ENCODE data around the gene RBM44.
"Not testable (repeated sequence)": the region's sequence is repeated elsewhere in the genome, so short reads cannot be mapped to it uniquely, and the experiment has no call there.

RBM44 gene, protein sequence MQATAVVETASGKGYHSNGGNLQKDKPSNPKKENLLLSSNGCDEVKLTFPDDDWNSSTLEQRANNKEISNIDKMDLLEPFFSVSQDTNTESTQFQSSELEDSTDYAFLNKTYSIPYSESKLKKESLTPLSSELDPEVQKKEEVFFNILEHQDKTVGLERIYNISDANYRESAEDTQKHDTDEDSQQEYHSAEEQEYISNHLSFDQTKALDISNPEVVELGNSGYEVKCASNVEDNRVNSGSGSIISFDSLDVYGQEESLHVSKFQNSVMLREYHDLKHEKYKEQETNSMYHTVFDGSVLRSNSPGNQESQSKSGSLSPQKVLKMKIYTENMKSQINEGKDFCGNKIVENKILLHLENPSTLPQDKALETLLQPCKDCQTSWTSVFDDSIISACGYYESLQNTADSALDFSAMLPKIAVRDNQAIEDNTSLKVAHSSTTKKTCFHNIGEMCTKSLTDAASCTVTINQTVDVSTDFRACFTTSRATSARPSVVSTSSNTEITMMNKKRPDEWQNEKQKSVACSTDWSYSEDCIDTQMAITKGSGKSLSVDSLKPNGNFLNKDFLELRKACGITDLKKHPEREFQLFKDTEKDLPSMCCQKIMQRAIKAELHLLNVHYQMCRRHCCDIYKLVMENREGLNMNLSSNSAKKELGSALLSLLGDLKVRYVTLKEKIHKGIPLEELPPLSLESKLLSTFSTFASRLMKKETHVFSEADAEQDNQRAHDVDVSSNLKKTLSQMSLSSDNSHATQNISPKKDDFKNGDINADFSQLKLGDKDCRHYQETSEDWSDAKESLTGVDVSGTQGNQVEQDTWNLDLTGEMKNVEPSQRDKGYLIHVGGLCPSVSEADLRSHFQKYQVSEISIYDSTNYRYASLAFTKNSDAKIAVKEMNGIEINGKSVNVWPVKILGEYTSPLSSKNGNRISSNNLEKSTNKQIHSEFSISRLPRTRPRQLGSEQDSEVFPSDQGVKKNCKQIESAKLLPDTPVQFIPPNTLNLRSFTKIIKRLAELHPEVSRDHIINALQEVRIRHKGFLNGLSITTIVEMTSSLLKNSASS
- total RNA-seq, result 5.5 to 13.1 reads per million in 2 donors

DNA sequence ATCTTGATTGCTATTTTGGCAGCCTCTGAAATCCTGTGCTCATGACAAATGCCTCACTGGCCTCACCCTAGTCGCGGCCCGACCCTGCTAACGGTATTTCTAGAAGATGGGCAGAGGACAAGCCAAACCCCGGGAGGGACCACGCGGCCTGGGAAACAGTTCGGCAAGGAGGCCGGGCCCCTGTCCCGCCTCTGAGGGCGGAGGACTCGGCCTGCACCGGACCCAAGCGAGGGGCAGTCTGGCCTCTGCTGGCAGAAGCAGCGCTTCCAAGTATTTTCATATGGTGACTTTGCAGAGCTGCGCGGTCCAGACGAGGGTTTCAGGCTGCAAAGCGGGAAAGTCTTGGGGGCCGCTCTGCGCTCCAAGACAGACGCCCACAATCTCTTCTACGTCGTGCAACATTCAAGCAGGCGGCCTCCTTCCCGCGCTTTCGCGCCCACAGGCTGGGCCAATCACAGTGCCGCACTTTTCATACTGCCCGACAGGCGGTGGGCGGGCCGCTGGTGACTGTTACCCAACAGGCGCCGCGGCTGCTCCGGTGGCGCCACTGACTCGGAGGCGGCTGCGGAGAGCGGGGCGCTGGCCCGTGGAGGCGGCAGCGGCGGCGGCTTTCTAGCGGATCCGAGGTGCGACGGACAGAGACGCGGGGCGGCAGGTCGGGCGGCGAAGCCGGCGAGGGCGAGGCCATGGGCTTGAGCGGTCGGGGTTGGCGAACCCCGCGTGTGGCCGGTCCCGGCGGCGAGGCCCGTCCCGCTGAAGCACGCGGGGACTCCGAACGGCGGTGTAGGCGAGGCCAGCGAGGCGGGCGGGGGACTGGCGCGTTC lies at the start of gene RBM44:
TSS of gene RBM44 (plus strand) at position 544 of the 824 bp plus-strand sequence. CDS start 14,831 bp downstream, outside the sequence.
- DNase-seq, result no peak

DNA sequence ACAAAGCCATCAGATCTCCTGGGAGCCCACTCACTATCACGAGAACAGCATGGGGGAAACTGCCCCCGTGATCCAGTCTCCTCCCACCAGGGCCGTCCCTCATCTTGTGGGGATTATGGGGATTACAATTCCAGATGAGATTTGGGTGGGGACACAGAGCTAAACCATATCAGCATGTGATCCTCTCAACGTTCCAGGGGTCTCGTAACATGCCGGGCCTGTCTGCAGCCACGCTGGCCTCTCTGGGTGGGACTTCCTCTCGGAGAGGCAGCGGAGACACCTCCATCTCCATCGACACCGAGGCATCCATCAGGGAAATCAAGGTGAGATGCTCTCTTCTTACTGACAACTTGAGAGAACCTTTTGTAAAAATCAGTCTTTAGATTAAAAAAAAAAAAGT lies 49.6 kb upstream of the RBM44 start:
- no peak for DNase-seq

- no peak for DNase-seq
Observed at GRCh38 chr2:237749961-237750360, 48.6 kb upstream of the RBM44 start.

- not testable (repeated sequence) for DNase-seq
Observed at GRCh38 chr2:237750441-237750840, 48.1 kb upstream of the RBM44 start.

DNA sequence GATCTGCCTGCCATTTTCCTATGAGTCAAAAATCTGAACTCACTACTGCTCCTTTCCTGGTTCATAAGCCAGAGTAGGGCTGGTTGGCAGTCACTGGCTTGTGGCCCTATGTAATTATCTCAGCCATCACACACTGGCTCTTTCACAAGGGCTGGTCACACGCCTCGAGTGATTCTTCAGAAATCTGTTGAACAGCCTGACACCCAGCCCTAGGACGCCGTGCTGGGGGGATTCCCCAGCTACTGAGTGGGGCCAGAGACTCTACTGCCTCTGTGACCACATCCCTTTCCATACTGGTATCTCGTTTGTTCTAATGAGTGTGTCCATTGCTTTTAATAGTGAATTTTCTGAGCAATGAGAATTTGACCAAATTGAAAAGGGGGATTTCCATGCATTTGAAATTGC lies 45.8 kb upstream of the RBM44 start:
- DNase-seq, result peak in 1 of 5 experiments; percentile 85

- no peak for DNase-seq
Observed at GRCh38 chr2:237754182-237754581, 44.4 kb upstream of the RBM44 start.

DNA sequence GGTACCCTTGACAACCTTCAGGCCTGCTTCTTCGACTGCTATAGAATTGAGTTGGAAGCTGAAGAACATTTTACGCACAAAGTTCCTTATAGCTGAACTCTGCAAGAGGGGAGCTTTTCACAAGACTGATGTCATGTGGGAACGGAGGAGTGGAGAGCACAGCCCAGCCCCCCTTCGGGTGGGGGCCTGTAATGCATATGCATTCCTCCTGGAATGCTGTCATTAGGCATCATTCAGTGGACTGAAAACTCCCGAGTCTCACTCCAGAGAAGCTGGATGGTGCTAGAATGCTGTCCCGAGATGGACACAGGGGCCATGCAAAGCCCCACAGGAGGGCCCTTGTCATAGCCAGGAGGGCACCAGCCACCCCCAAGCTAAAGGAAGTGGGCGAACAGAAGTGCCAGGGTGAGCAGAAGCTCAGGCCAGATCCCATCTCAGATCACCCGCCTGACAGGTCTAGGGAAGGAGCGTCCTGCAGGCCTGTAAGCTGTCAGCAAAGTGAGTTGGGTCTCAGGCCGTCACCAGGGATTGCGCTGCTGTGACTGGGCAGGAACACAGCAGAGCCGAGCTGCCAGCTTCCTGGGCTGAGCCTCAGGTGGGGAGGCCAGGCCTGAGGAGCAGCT lies 43.8 kb upstream of the RBM44 start:
- DNase-seq, result no peak

DNA sequence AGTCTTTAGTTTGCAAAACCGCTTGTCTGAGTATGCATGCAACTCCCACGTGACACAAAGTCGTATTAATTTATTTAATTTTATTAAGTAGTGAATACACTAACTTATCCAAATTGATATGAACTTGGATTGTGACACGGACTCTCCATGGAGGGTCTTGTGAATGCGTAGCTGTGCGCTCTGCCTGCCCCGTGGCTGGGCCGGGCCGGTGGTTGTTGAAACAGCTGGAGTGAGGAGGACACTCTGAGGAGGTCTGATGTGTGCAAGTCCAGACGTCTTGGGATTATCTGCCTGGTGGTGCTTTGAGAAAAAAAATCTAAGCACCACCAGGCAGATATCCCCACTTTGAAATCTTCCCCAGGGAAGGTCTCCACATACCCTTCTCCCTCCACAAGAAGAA lies 41.0 kb upstream of the RBM44 start:
- DNase-seq, result no peak

- no peak for DNase-seq
Observed at GRCh38 chr2:237758185-237758584, 40.4 kb upstream of the RBM44 start.

DNA sequence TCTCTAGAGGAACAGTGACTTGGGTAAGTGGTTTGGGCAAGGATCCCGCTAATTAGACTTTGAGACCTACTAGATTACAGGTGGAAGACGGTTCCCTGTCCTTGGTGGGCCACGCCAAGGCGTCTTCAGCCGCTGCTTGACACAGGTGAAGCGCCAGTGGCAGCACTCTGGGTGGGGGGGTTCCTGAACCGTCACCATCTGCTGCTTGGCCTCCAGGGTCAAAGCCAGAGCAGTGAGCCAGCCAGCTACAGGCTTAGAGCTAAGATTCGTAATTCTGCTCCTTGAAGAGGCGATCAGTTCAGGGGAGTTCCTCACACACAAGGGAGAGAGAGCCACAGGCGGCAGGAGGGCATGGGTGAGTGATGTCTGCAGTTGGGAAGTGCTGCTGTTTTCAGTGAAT lies 39.4 kb upstream of the RBM44 start:
- DNase-seq, result no peak

DNA sequence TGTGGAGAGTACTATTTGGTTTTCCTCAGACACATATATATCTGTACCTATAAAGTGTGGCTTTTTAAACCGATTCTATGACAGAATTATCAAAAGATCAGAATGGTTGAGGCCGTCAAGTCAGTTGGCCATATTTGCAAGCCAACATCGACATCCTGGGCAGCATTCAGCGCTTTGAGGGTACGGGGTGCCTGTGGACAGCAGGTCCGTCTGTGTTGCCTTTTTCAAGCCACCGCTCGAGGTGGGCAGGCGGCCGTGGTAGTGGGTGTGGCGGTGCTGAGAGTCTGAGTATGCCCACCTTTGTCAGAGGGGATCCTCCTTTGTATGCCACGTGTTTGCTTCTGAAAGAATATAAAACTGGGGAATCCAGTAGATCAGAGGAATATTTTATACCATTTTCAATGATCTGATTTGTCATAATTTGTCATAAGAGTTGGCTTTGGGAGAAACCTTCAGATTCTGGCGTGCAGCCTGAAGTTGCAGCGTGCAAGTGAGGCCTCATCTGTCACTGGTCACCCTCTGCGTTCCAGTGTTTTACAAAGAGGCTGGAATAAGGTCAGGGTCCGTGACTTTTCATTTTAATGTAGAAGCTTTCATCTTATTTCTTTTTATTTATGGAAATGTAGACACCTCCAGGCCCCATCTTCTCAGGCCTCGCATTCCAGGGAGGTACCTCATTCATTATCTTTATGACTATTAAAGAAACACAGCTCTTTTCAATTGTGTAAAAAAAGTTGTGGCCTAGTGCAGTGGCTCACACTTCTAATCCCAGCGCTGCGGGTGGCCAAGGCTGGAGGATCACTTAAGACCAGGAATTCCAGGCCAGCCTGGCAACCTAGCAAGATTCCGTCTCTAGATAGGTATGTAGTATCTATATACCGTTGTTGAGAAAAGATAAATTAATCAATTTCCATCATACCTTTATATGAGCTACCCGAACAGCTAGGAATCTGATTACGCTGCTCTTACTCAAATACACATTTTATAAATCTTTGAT lies 37.8 kb upstream of the RBM44 start:
- no peak for DNase-seq

- not testable (repeated sequence) for DNase-seq
Observed at GRCh38 chr2:237762291-237763182, 36.0 kb upstream of the RBM44 start.

- DNase-seq, result no peak
Observed at GRCh38 chr2:237763812-237764211, 34.8 kb upstream of the RBM44 start.

DNA sequence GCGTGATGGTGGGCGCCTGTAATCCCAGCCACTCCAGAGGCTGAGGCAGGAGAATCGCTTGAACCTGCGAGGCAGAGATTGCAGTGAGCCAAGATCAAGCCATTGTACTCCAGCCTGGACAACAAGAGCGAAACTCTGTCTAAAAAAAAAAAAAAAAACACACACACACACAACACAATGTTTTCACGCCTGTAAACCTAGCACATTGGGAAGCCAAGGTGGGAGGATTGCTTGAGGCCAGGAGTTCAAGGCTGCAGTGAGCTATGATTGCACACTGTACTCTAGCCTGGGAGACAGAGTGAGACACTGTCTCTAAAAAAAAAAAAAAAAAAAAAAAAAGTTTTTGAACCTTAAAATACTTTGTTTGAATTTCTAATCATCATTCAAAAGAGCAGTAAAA lies 33.5 kb upstream of the RBM44 start:
- not testable (repeated sequence) for DNase-seq

GRCh38 chr2:237765875-237766274 lies 32.7 kb upstream of the RBM44 start:
- no peak for DNase-seq

- DNase-seq, result no peak
Observed at GRCh38 chr2:237766340-237766739, 32.2 kb upstream of the RBM44 start.

DNA sequence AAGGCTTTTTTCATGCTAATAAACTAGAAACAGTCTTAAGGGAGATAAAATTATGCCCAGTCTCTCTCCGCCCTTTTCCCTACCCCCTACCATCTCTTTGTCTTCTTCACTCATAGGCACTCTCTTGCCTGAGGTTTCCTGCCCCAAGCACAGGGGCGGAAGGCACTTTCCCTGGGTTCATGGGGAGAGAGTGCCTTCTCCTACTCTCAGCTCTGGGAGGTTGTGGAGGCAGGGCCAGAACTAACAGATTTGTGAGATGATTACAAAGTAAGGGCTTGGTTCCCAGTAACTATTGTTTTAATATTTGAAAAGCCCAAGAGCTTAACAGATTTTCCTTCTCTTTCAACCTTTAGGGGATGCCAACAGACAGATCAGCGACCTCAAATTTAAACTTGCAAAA lies 26.1 kb upstream of the RBM44 start:
- no peak for DNase-seq

- DNase-seq, result no peak
Observed at GRCh38 chr2:237773826-237774225, 24.8 kb upstream of the RBM44 start.

GRCh38 chr2:237774811-237775553 lies 23.6 kb upstream of the RBM44 start:
- peak in 2 of 5 experiments; percentile 25 to 51 for DNase-seq

All from T-helper 2 cell (primary cell).